Cardiac fibroblast (primary cell): ENCODE results near the gene FN3K.
"Not testable (repeated sequence)": the region's sequence is repeated elsewhere in the genome, so short reads cannot be mapped to it uniquely, and the experiment has no call there.

Source experiments
- DNase-seq, 2 donors: peaks; one replicate each; pipeline versions ENCODE4 v3.0.0 to v3.0.0-alpha.2; 2010; ENCODE audit warnings: low read depth in 2 of 2
- H3K4me3 ChIP-seq, 2 donors: replicated peaks in 1 of 2; 1 replicate in 1 of 2; 2 replicates in 1 of 2; pipeline ENCODE4 v1.5.1; 2011; ENCODE audit warnings: low read depth in 2 of 2, low read length in 2 of 2, mild to moderate bottlenecking in 2 of 2, moderate library complexity in 1 of 2
- CTCF ChIP-seq: IDR thresholded peaks from one replicate; pipeline ENCODE4 v1.5.1; 2011; ENCODE audit warnings: low read depth, mild to moderate bottlenecking, low read length, inconsistent platforms

The FN3K gene

GRCh38 chr17:82767041-82767754 lies 31.8 kb downstream of the FN3K start:
- DNase-seq: peak; percentile 60 to 62
- no peak overlapping the region for H3K4me3 ChIP-seq
- peak; percentile 70 for TF ChIP-seq CTCF

GRCh38 chr17:82769041-82769440 lies 33.6 kb downstream of the FN3K start:
- DNase-seq: no peak
- H3K4me3 ChIP-seq: no peak overlapping the region
- no peak for TF ChIP-seq CTCF

- DNase-seq: peak; percentile 56 to 87
- H3K4me3 ChIP-seq: no peak overlapping the region
- TF ChIP-seq CTCF: no peak
These were observed 36.6 kb downstream of the FN3K start for GRCh38 chr17:82772026-82772425.

GRCh38 chr17:82774456-82774855 lies 39.0 kb downstream of the FN3K start:
- H3K4me3 ChIP-seq: not testable (repeated sequence)

GRCh38 chr17:82775001-82775823 lies 39.8 kb downstream of the FN3K start:
- TF ChIP-seq CTCF: peak; percentile 94
- peak; percentile 49 to 52 for DNase-seq
- peak overlapping the region in 1 of 2 donors; percentile 21 for H3K4me3 ChIP-seq

More at GRCh38 chr17:82774456-82774855, 39.0 kb downstream of the FN3K start:
- not testable (repeated sequence) for DNase-seq

GRCh38 chr17:82776454-82776853 lies 41.0 kb downstream of the FN3K start:
- H3K4me3 ChIP-seq: no peak overlapping the region
- TF ChIP-seq CTCF: no peak
- DNase-seq: no peak

- H3K4me3 ChIP-seq, DNase-seq: not testable (repeated sequence)
- TF ChIP-seq CTCF: peak; percentile 4
These were observed 42.5 kb downstream of the FN3K start for GRCh38 chr17:82777778-82778375.
